ENCODE measurements around the gene DENND2D. TPM values are rescaled to one million over a fixed set of nuclear protein-coding genes. Genes with fewer than 3 reads are reported as not detected.

DENND2D gene
- total RNA-seq: 3.0 TPM
- long read RNA-seq, partial matches to known transcripts: 0 of 2 reads
- long read RNA-seq, other reads (novel, unspliced or antisense): 1 of 2 reads

- peak; percentile 39 for ATAC-seq (ENCODE audit: poor library complexity)
- peak; percentile 66 for DNase-seq
- intact Hi-C loops (cut with DNase I): no loop called here
These were observed at the start of gene DENND2D for GRCh38 chr1:111199881-111200801. Gene DENND2D (minus strand): TSS chr1:111200646. CDS start chr1:111200459, 187 bp downstream.

GRCh38 chr1:111249960-111250359, 49.5 kb upstream of the DENND2D start:
- intact Hi-C loops (cut with DNase I): no loop called here
- ATAC-seq (ENCODE audit: poor library complexity) (no peak), DNase-seq (no peak)

- ATAC-seq (ENCODE audit: poor library complexity): no peak
- no peak for DNase-seq
- intact Hi-C loops (cut with DNase I): no loop called here
These were observed 46.8 kb upstream of the DENND2D start for GRCh38 chr1:111247125-111247838.

GRCh38 chr1:111242805-111243523, 42.5 kb upstream of the DENND2D start:
- DNase-seq (peak; percentile 61), ATAC-seq (ENCODE audit: poor library complexity) (peak; percentile 81)
- intact Hi-C loops (cut with DNase I): no loop called here

- no peak for ATAC-seq (ENCODE audit: poor library complexity)
- DNase-seq: no peak
- intact Hi-C loops (cut with DNase I): no loop called here
These were observed 41.4 kb upstream of the DENND2D start for GRCh38 chr1:111241797-111242196.

GRCh38 chr1:111238056-111238795, 37.8 kb upstream of the DENND2D start:
- intact Hi-C loops (cut with DNase I): no loop called here
- ATAC-seq (ENCODE audit: poor library complexity): no peak
- DNase-seq: no peak

- intact Hi-C loops (cut with DNase I): no loop called here
- DNase-seq: no peak
- no peak for ATAC-seq (ENCODE audit: poor library complexity)
These were observed 36.4 kb upstream of the DENND2D start for GRCh38 chr1:111236806-111237205.

GRCh38 chr1:111236379-111236778, 35.9 kb upstream of the DENND2D start:
- DNase-seq: no peak
- ATAC-seq (ENCODE audit: poor library complexity): peak; percentile 78

GRCh38 chr1:111234866-111235265, 34.4 kb upstream of the DENND2D start:
- DNase-seq (no peak), ATAC-seq (ENCODE audit: poor library complexity) (no peak)
- intact Hi-C loops (cut with DNase I): no loop called here

More at GRCh38 chr1:111236379-111236778, 35.9 kb upstream of the DENND2D start:
- intact Hi-C loops (cut with DNase I): no loop called here

- DNase-seq: no peak
- ATAC-seq (ENCODE audit: poor library complexity): no peak
- intact Hi-C loops (cut with DNase I): no loop called here
These were observed 33.8 kb upstream of the DENND2D start for GRCh38 chr1:111234258-111234657.

- intact Hi-C loops (cut with DNase I): no loop called here
- ATAC-seq (ENCODE audit: poor library complexity): no peak
- DNase-seq: no peak
These were observed 31.7 kb upstream of the DENND2D start for GRCh38 chr1:111232134-111232533.

GRCh38 chr1:111228748-111229126, 28.3 kb upstream of the DENND2D start:
- DNase-seq (no peak), ATAC-seq (ENCODE audit: poor library complexity) (no peak)
- intact Hi-C loops (cut with DNase I): no loop called here

GRCh38 chr1:111227851-111228747, 27.7 kb upstream of the DENND2D start:
- ATAC-seq (ENCODE audit: poor library complexity) (peak; percentile 94), DNase-seq (peak; percentile 62)
- intact Hi-C loops (cut with DNase I): no loop called here

GRCh38 chr1:111227434-111227833, 27.0 kb upstream of the DENND2D start, which contains the start of gene CHI3L2:
Gene CHI3L2 (plus strand): TSS chr1:111227713. CDS start chr1:111227730, 17 bp downstream.
- intact Hi-C loops (cut with DNase I): no loop called here
- no peak for DNase-seq
- peak; percentile 48 for ATAC-seq (ENCODE audit: poor library complexity)

- intact Hi-C loops (cut with DNase I): no loop called here
- no peak for ATAC-seq (ENCODE audit: poor library complexity)
These were observed 25.4 kb upstream of the DENND2D start for GRCh38 chr1:111225717-111226400.

GRCh38 chr1:111225091-111225490, 24.6 kb upstream of the DENND2D start:
- ATAC-seq (ENCODE audit: poor library complexity): no peak
- intact Hi-C loops (cut with DNase I): no loop called here
- no peak for DNase-seq

More at GRCh38 chr1:111225717-111226400, 25.4 kb upstream of the DENND2D start:
- no peak for DNase-seq
